Liver (tissue), 3 donors: ENCODE measurements around the gene STRIP2.

Experiments used
- ATF3 ChIP-seq: IDR thresholded peaks from 2 replicates; pipeline ENCODE4 v1.6.1; 2016; ENCODE audit warnings: antibody characterized with exemption
- CTCF ChIP-seq: fragments of 150-350 bp; IDR thresholded peaks from 2 replicates; pipeline ENCODE4 v1.5.1; 2017; ENCODE audit warnings: improper control_type of control experiment, low read depth, low read length; ENCODE audit not compliant: missing input control
- GABPA ChIP-seq, 2 donors: IDR thresholded peaks in 1 of 2; conservative IDR thresholded peaks in 1 of 2; 2 replicates each; pipeline ENCODE4 v1.6.1; 2016; ENCODE audit warnings: antibody characterized with exemption in 2 of 2, mild to moderate bottlenecking in 1 of 2, moderate library complexity in 1 of 2
- MAX ChIP-seq: IDR thresholded peaks from 2 replicates; pipeline ENCODE4 v1.6.1; 2016; ENCODE audit warnings: antibody characterized with exemption
- NR2F2 ChIP-seq: IDR thresholded peaks from 2 replicates; pipeline ENCODE4 v1.6.1; 2016; ENCODE audit warnings: antibody characterized with exemption
- SP1 ChIP-seq: IDR thresholded peaks from 2 replicates; pipeline ENCODE4 v1.6.1; 2018; ENCODE audit warnings: antibody characterized with exemption, mild to moderate bottlenecking
- TAF1 ChIP-seq: conservative IDR thresholded peaks from 2 replicates; pipeline ENCODE4 v1.6.1; 2016; ENCODE audit warnings: antibody characterized with exemption, mild to moderate bottlenecking
- donor health status: healthy.
- donor health status: healthy.

GRCh38 chr7:129498021-129498420, 63.8 kb downstream of the STRIP2 start:
- TF ChIP-seq ATF3 (no peak), GABPA (IDR thresholded peaks at IDR 0.05 in 1 of 2, conservative IDR thresholded peaks at IDR 0.05 in 1 of 2) (no peak), SP1 (no peak), TAF1 (no peak), CTCF (no peak), MAX (no peak), NR2F2 (no peak)
